ENCODE data around the gene ART1. TPM values are rescaled to one million over a fixed set of nuclear protein-coding genes. Genes with fewer than 3 reads are reported as not detected.
A peak's percentile ranks its signal among the peaks of the same experiment; 100 is the strongest.

Gene ART1
- polyA plus RNA-seq, 1 donor: 0.38 TPM

DNA sequence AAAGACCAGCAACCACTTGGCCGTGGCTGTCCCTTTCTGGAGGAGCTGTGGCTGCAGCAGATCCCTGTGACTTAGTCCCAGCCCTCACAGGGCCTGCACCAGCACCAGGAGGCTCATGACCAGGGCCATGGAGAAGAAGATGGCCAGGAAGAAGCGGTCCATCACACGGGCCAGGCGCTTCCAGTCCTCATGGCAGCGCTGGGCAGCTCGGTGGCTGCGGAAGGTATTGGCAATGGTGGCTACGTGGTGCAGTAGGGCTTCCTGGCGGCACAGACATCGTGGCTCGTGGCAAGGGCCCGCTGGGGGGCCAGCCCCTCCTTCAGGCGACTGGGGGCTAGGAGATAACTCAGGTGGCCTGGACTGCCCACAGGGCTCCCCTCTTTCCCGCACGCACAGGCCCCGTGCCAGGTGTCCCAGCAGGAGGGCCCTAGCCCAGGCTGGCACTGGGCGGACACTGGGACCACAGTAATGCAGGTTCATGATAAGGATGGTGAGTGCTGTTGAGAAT lies 21.1 kb downstream of the ART1 start:
- no peak for DNase-seq

DNA sequence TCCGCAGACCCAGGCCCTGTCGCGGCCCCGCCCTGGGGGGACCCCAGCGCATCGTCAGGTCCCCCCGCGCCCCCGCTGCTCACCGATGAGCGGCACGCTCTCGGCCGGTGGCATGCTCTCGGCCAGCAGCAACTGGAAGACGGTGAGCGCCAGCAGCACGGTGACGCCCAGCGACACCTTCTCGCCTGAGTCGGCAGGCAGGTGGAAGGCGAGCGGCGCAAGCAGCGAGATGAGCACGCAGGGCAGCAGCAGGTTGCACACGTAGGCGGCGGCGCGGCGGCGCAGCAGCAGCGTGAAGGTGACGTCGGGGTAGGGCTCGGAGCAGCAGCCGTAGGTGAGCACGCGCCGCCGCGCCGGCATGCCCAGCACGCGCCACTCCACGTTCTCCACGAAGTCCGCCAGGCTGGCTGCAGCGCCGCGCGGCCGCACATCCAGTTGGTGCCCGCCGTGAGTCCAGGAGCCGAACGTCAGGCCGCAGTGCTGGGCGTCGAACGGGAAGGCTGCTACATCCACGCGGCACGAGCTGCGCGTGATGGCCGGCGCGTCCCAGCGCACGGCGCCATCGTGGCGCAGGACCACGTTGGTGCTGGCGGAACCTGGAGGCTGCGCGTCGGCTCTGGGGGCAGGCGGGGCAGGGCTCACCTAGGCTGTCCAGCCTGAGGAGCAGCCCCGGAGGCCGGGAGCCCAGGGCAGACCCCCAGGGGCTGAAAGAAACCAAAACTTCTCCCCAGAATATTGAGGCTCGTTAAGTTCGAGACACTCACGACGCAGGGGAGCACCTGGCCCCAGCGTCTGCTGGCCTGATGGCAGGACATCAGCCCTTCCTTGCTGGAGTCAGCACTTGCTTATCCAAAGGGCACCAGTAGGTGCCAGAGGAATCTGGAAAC lies 22.5 kb downstream of the ART1 start:
- no peak for DNase-seq

DNA sequence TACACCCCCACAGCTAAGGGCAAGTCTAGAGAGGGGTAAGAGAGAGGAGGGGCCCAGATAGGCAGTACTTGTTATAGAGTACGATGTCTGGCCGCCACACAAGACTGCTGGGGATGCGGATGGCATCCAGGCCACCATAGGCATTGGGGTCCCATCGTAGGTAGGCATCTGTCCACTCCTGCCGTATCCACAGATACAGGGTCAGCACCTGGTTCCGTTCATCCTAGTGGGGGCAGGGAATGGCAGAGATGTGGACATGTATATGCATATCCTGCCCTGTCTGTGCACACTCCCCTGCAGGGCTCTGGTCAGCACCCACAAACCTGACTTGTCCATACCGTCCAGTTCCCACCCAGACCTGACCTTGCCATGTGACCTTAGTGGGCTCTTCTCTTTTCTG lies 24.2 kb downstream of the ART1 start:
- DNase-seq: no peak

GRCh38 chr11:3669742-3670183 lies 24.8 kb downstream of the ART1 start:
- no peak for DNase-seq

DNA sequence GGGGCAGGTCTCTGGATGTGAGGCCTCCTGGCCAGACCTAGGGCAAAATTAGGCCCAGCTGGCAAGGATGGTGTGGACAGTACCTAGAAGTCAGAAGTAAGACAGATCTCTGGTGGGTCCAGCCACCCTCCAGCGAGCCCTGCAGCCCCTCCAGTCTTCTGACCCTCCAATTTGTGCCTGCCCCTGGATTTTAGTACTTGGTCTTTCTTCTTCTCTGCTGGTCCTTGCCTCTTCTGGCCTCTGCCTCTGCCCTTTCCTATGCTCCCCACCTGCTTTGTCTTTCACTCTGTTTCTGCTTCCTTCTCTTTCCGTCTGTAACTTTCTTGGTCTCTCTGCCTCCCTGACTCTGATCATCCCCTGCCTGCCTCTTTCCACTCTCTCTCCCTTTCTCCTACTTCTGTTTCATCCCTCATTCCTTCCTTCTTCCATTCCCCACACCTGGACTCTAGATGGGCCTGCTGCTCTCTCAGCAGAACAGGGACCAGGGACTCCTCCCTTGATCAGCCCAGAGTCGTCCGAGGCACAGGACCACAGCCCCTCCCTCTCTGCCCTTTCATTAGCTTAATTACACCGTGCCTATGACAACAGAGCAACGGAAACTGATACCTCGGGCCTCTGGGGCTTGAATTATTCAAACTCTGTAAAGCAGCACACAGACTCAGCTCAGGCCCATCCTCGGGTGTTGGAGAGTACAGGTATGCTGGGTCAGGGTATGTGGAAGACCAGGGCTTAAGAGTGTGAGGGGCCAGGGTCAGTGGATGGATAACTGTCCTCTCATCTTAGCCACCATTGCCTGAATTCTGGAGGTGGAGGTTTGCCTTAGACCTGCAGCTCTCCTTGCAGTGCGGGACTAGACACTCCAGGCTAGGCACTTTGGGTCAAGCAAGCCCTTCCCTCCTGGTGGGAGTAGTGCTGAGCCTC lies 26.7 kb downstream of the ART1 start, which contains the start of gene CHRNA10:
Gene CHRNA10, minus strand, starts transcription at position 51 of the 921 bp plus-strand sequence. CDS start 72 bp downstream, outside the sequence.
- DNase-seq: peak; percentile 5

DNA sequence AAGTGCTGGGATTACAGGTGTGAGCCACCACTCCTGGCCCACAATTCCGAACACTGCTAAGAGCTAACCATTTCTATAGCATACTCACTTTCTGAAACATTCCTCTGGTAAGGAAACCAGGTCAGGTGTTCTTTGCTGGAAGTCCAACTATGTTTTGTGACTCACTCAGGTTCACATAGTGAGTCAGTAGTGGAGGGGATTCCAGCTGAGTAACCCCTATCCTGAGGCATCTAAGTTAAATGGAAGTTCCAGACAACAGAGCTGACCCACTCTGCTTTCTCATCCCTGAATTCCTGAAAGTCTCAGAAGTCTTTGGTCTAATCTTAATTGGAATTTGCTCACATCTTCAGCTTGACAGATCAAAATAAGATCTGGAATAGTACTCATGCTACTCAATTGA lies 29.3 kb downstream of the ART1 start:
- no peak for DNase-seq

GRCh38 chr11:3675971-3676370 lies 31.0 kb downstream of the ART1 start:
- no peak for DNase-seq

GRCh38 chr11:3679077-3679476 lies 34.1 kb downstream of the ART1 start:
- no peak for DNase-seq

DNA sequence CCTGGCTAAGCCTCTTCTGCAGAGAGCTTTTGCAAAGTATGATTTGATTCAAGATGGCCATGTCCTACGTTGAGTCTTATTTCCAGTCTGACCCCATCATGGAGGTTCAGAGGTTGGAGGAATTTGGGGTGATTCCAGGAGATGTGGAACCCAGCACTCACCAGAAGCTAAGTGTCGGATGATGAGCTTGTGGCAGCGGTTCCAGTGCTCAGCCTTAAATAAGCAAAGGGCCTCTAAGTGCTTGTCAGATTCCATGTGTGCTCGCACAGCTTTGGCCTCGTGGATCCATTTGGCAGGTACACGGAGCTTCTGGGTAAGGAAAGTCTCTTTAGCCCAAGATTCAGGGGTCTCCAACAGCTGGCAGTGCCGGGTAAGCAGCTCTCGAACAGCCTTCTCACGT lies 38.1 kb downstream of the ART1 start:
- DNase-seq: no peak

GRCh38 chr11:3684129-3684818 lies 39.3 kb downstream of the ART1 start:
- DNase-seq: no peak

GRCh38 chr11:3684819-3685172 lies 39.9 kb downstream of the ART1 start:
- no peak for DNase-seq

- DNase-seq: no peak
Observed at GRCh38 chr11:3685923-3686322, 41.0 kb downstream of the ART1 start.

DNA sequence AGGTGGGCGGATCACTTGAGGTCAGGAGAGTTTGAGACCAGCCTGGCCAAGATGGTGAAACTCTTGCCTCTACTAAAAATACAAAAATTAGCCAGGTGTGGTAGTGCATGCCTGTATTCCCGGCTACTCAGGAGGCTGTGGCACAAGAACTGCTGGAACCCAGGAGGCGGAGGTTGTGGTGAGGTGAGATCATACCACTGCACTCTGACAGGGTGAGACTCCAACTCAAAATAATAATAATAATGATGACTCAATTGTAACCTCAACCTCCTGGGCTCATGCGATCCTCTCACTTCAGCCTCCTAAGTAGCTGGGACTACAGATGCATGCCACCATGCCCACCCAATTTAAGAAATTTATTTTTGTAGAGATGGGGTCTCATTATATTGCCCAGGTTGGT lies 41.8 kb downstream of the ART1 start:
- no peak for DNase-seq

DNA sequence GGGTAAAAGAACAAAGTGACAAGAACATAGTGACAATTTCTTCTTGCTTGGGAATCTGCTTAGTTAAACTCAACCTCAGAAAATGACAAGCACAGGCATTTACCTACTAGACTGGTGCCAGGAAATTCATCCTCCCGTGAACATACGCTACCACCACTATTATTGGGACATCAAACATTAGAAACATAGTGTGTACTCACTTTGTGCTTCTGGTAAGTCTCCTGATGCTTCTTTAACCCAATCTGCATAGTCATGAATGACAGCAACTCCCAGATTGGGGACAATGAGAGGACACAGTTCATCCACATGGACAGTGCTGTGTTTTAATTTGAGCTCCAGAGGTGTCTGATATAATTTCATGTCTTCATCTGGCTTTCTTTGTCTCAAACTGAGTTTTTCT lies 55.5 kb downstream of the ART1 start:
- DNase-seq: no peak

DNA sequence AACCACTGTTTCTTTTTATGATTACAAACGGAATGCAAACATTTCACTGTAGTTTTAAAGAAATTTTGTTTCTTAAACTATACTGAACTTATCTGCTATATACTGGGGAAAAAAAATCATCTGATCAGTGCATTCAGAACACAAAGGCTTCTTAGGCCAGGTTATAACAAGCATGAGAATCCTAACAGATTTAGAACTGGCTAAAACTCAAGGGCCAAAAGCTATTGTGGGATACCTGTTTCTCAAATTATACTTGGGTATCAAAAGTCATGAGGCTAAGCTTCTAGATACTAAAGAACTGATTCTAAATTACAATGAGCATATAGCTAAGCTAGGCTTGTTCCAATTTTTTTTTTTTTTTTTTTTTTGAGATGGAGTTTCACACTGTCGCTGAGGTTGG lies 56.0 kb downstream of the ART1 start:
- DNase-seq: no peak

DNA sequence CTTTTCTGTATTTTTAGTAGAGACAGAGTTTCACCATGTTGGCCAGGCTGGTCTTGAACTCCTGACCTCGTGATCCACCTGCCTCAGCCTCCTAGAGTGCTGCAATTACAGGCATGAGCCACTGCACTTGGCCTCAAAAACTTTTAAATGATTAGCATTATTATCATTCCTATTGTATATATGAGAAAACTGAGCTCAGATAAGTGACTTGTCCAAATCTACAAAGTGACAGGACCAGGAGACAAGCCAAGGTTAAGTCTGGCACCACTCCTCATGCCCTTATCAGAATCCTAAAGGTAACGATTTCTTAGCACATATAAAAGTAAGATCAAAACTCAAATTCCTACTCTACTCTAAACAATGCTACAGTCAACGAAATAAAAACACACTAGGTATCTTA lies 58.5 kb downstream of the ART1 start:
- DNase-seq: no peak

DNA sequence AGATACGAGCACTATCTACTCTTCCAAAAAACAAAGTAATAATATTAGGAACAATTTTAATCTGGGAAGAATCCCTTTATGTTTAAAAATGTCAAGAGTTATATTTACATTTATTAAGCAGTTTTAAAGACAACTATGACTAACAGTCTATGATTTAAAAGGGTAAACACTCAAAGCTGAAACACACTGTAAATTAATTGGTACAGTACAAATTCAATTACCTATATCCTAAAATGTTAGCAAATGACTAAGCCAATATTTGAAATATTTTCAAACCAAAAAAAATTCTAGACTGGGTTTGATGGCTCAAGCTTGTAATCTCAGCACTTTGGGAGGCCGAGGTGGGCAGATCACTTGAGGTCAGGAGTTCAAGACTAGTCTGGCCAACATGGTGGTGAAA lies 62.2 kb downstream of the ART1 start:
- no peak for DNase-seq

DNA sequence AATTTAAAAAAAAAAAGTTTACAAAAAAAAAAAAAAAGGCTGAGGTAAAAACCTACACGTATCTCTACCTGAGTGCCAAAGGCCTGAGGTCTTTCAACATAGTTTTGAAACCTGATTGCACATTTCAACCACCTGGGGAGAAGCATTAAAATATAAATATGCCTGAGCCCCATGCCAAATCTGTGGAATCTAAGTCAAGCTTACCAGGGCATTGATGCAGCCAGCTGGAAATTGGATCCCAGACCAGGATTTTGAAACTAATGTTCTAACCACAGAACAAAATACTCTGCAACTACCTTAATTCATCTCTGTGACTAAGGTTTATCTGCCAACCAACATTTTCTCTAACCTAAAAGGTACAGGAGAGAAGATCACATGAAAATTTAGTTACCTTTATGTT lies 65.0 kb downstream of the ART1 start:
- no peak for DNase-seq

DNA sequence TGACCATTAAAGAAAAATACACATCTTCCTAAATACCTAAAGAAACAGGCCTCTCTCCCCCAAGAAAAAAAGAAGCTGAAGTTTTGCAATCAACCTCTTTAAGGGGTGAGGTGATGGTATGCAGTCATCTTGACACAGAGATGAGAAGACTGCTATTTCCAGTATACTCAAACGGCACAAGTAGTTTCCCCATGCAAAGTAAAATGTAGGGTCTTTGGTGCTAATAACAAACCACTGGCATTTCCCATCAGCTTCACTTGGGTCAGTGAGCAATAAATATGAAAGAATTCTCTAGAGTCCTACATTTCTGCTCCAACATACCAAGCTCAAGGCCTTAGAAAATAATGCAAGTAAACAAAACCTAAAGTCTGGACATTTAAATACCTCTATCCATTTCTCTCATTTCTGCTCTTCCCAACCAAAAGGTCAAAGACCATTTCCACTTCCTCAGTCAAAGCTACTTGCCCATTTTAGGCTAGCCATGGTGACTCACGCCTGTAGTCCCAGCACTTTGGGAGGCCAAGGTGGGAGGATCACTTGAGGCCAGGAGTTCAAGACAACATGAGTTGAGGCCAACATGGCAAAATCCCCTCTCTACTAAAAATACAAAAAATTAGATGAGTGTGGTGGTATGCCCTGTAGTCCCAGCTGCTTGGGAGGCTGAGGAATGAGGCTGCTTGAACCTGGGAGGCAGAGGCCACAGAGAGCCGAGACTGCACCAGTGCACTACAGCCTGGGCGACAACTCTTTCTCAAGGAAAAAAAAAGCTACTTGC lies 65.7 kb downstream of the ART1 start:
- no peak for DNase-seq

- DNase-seq: no peak
Observed at GRCh38 chr11:3712274-3712673, 67.3 kb downstream of the ART1 start.

Data from left kidney (tissue), 2 donors.